K562 (cell line): Measurements from ENCODE around the gene OTC. TPM values are rescaled to one million over a fixed set of nuclear protein-coding genes. Genes with fewer than 3 reads are reported as not detected.

ENCODE experiments used
- ATAC-seq: fragments of 200-7000 bp; cut with Tn5 transposase; 3 replicates; pipeline ENCODE4 v1.9.1; 2020; ENCODE audit warnings: moderate library complexity
- BruUV-seq: library from RNA; stranded (reverse); fragments of 400-500 nt; replicated peaks from 2 replicates; lab custom pipeline; 2021; lab: Mats Ljungman, UMichigan
- CTCF ChIA-PET: fragments of 300-600 bp; formaldehyde crosslinking; extraction: SDS; loops from one replicate; lab custom pipeline; 2021; ENCODE audit warnings: low intra/inter-chr PET ratio; lab: Yijun Ruan, JAX
- POLR2A ChIA-PET: fragments of 300-600, 350-650 bp; sonication (Branson Sonifier 250); formaldehyde crosslinking; extraction: SDS; loops from one replicate; lab custom pipeline; 2021; ENCODE audit warnings: antibody characterized with exemption, inconsistent platforms; lab: Yijun Ruan, JAX
- DNase-seq, 4 experiments: peaks; one replicate each; pipeline versions ENCODE4 v3.0.0 to v3.0.0-alpha.2; 2011 to 2018; ENCODE audit warnings: low spot score in 3 of 4, mixed read lengths in 3 of 4; ENCODE audit errors: extremely low read depth in 1 of 4
- FAIRE-seq: peaks from 2 replicates; lab custom pipeline; 2011; peaks lifted over from hg19 to GRCh38; lab: Jason Lieb, UNC
- H2AFZ ChIP-seq: 2 replicates; pipeline ENCODE4 v1.6.0; 2011; ENCODE audit warnings: low read depth, low read length, control low read depth, inconsistent platforms
- H3K27ac ChIP-seq: fragments of 200-600 bp; 3 replicates; pipeline ENCODE4 v1.8.0; 2011; ENCODE audit warnings: low read depth, mild to moderate bottlenecking, control low read depth, inconsistent platforms, low read length, moderate library complexity, mixed read lengths; ENCODE audit errors: extremely low read depth
- H3K27me3 ChIP-seq, 2 experiments: fragments of 300-600 bp in 1 of 2; 2 replicates in 1 of 2; 3 replicates in 1 of 2; pipeline versions ENCODE4 v1.6.0 to v1.8.0; 2011; ENCODE audit warnings: inconsistent platforms in 2 of 2, low read length in 2 of 2, mild to moderate bottlenecking in 1 of 2, mixed read lengths in 1 of 2, moderate library complexity in 1 of 2; ENCODE audit not compliant: control insufficient read depth in 2 of 2, insufficient read depth in 2 of 2
- H3K36me3 ChIP-seq: fragments of 300-600 bp; 3 replicates; pipeline ENCODE4 v1.8.0; 2011; ENCODE audit warnings: mild to moderate bottlenecking, low read length, inconsistent platforms; ENCODE audit not compliant: control insufficient read depth, insufficient read depth
- H3K4me1 ChIP-seq, 2 experiments: fragments of 200-600 bp in 1 of 2; replicated peaks in 1 of 2; 2 replicates in 1 of 2; 3 replicates in 1 of 2; pipeline versions ENCODE4 v1.5.1 to v1.8.0; 2011; ENCODE audit warnings: inconsistent platforms in 2 of 2, low read length in 2 of 2, mild to moderate bottlenecking in 1 of 2, mixed read lengths in 1 of 2, moderate library complexity in 1 of 2; ENCODE audit not compliant: control insufficient read depth in 2 of 2, insufficient read depth in 2 of 2
- H3K4me2 ChIP-seq: 2 replicates; pipeline ENCODE4 v1.6.1; 2011; ENCODE audit warnings: low read length, control low read depth, inconsistent platforms, mixed read lengths; ENCODE audit not compliant: insufficient read depth
- H3K4me3 ChIP-seq: fragments of 200-600 bp; sonication (generic), shearing (Covaris generic); 2 replicates; pipeline ENCODE4 v1.5.1; 2016; ENCODE audit warnings: control low read depth, inconsistent platforms
- H3K79me2 ChIP-seq: fragments of 200-600 bp; 3 replicates; pipeline ENCODE4 v1.8.0; 2011; ENCODE audit warnings: low read length, inconsistent platforms; ENCODE audit not compliant: control insufficient read depth, insufficient read depth
- H3K9ac ChIP-seq, 2 experiments: 2 replicates each; pipeline versions ENCODE4 v1.6.0 to v1.6.1; 2011; ENCODE audit warnings: low read depth in 2 of 2, low read length in 2 of 2, control low read depth in 1 of 2, inconsistent platforms in 1 of 2, mild to moderate bottlenecking in 1 of 2, mixed read lengths in 1 of 2; ENCODE audit not compliant: insufficient read depth in 1 of 2
- H3K9me1 ChIP-seq: one replicate; pipeline ENCODE4 v1.6.0; 2011; ENCODE audit warnings: inconsistent platforms, mild to moderate bottlenecking, low read length, moderate library complexity; ENCODE audit not compliant: control insufficient read depth, insufficient read depth
- H3K9me3 ChIP-seq: replicated peaks from 2 replicates; pipeline ENCODE4 v1.5.1; 2011; ENCODE audit warnings: low read depth, low read length, inconsistent platforms; ENCODE audit not compliant: control insufficient read depth, insufficient read depth
- H4K20me1 ChIP-seq: replicated peaks from 2 replicates; pipeline ENCODE4 v1.6.1; 2011; ENCODE audit warnings: low read length, inconsistent platforms, mixed read lengths; ENCODE audit not compliant: control insufficient read depth, insufficient read depth
- BCOR ChIP-seq: fragments of 450-650 bp; IDR thresholded peaks from 2 replicates; pipeline ENCODE4 v1.6.1; 2016
- HDAC1 ChIP-seq, 2 experiments: fragments of 450-650 bp; IDR thresholded peaks; 2 replicates each; pipeline ENCODE4 v1.6.1; 2016 to 2017; ENCODE audit warnings: inconsistent platforms in 1 of 2, mild to moderate bottlenecking in 1 of 2, moderate library complexity in 1 of 2
- HDAC2 ChIP-seq: fragments of 450-650 bp; IDR thresholded peaks from 2 replicates; pipeline ENCODE4 v1.6.1; 2016; ENCODE audit warnings: mild to moderate bottlenecking
- HSF4 ChIP-seq: fragments of 250-450 bp; sonication (Bioruptor Pico); IDR thresholded peaks from 2 replicates; pipeline ENCODE4 v2.1.2; 2022; ENCODE audit warnings: mild to moderate bottlenecking, moderate library complexity, borderline replicate concordance
- MXI1 ChIP-seq: IDR thresholded peaks from 2 replicates; pipeline ENCODE4 v1.6.1; 2011; ENCODE audit warnings: low read depth, mild to moderate bottlenecking, improper control_type of control experiment, low read length
- NFRKB ChIP-seq: fragments of 450-650 bp; IDR thresholded peaks from 2 replicates; pipeline ENCODE4 v1.6.1; 2016; ENCODE audit warnings: low read depth
- PCBP1 ChIP-seq: fragments of 200-400 bp; formaldehyde crosslinking; IDR thresholded peaks from 2 replicates; pipeline ENCODE4 v1.6.1; 2018; ENCODE audit warnings: mild to moderate bottlenecking, low read depth, low read length; ENCODE audit not compliant: poor library complexity, severe bottlenecking
- POLR2A ChIP-seq: fragments of 450-650 bp; conservative IDR thresholded peaks from 2 replicates; pipeline ENCODE4 v1.6.1; 2016
- RBM25 ChIP-seq: fragments of 200-400 bp; formaldehyde crosslinking; IDR thresholded peaks from 2 replicates; pipeline ENCODE4 v1.6.1; 2018; ENCODE audit warnings: low read length, low read depth, moderate library complexity; ENCODE audit not compliant: severe bottlenecking
- RFX7 ChIP-seq: fragments of 250-450 bp; sonication (Bioruptor Pico); IDR thresholded peaks from 2 replicates; pipeline ENCODE4 v1.5.1; 2021; ENCODE audit warnings: mild to moderate bottlenecking
- TAF1 ChIP-seq: IDR thresholded peaks from 2 replicates; pipeline ENCODE4 v1.6.1; 2011; ENCODE audit warnings: mild to moderate bottlenecking, low read length, moderate library complexity; ENCODE audit not compliant: insufficient read depth, control insufficient read depth, severe bottlenecking; ENCODE audit errors: extremely low read depth
- TGIF2 ChIP-seq: sonication (generic); formaldehyde crosslinking; IDR thresholded peaks from 2 replicates; pipeline ENCODE4 v1.8.1; 2022; ENCODE audit warnings: mild to moderate bottlenecking, missing genetic modification reagents, moderate library complexity
- ZNF507 ChIP-seq: conservative IDR thresholded peaks from 2 replicates; pipeline ENCODE4 v1.6.1; 2017; ENCODE audit warnings: missing genetic modification characterization, missing compliant biosample characterization
- ZNF76 ChIP-seq: fragments of 250-450 bp; sonication (Bioruptor Pico); IDR thresholded peaks from 2 replicates; pipeline ENCODE4 v1.4.0; 2020; ENCODE audit warnings: mild to moderate bottlenecking, moderate library complexity, borderline replicate concordance
- ZNF764 ChIP-seq: fragments of 250-450 bp; sonication (Bioruptor Pico); IDR thresholded peaks from 2 replicates; pipeline ENCODE4 v1.4.0; 2020; ENCODE audit warnings: low read depth, mild to moderate bottlenecking, moderate library complexity
- WGBS: fragments of 100-300 bp; shearing (Covaris generic); methylation state at CpG from one replicate; pipeline ENCODE4 v1.1.6; 2016; ENCODE audit warnings: low coverage, mixed read lengths; ENCODE audit not compliant: insufficient coverage; ENCODE audit errors: missing lambda C conversion rate; 5-methylcytosine and 5-hydroxymethylcytosine counted together
- in situ Hi-C: fragments of 300-500 bp; cut with MboI; formaldehyde crosslinking; loops from 4 replicates; pipeline ENCODE4 v1.15.0; 2018; ENCODE audit warnings: inconsistent platforms, mixed read lengths
- intact Hi-C: fragments of 100-400 bp; cut with micrococcal nuclease; formaldehyde crosslinking; loops from 2 replicates; pipeline ENCODE4 v1.14.2; 2022
- polyA plus RNA-seq, 8 experiments: library from polyadenylated mRNA; depleted of rRNA in 4 of 8; stranded (reverse) in 5 of 8; unstranded in 3 of 8; fragments of >200 nt; fragmentation: Nextera tagmentation in 2 of 8; fragmentation: Illumina TruSeq in 1 of 8; extraction: Ambion mirVana in 2 of 8; extraction: Trizol in 1 of 8; gene quantifications; 2 replicates each; pipeline versions ENCODE4 v1.2.1 to v1.2.3, GENCODE V29; 2011 to 2014; ENCODE audit warnings: inconsistent platforms in 1 of 8, missing spikeins in 1 of 8
- total RNA-seq, 7 experiments: library from RNA; depleted of rRNA in 6 of 7; stranded (reverse); fragments of >200 nt in 6 of 7; fragmentation: Illumina TruSeq in 2 of 7; extraction: Trizol in 2 of 7; gene quantifications; 2 replicates each; pipeline versions ENCODE4 v1.2.1 to v1.2.3, GENCODE V29; 2011 to 2021; ENCODE audit warnings: low replicate concordance in 1 of 7
- TF ChIP-seq, protein P1 (sequence below): fragments of 250-450 bp; sonication (Bioruptor Pico); IDR thresholded peaks from 2 replicates; pipeline ENCODE4 v1.4.0; 2020; ENCODE audit warnings: mild to moderate bottlenecking, moderate library complexity, borderline replicate concordance
- TF ChIP-seq, protein P2 (sequence below): sonication (generic); formaldehyde crosslinking; IDR thresholded peaks from 2 replicates; pipeline ENCODE4 v1.8.0; 2022; ENCODE audit warnings: mild to moderate bottlenecking, missing genetic modification reagents, borderline replicate concordance

OTC gene
- total and polyA plus RNA-seq, 9 of the 15 experiments (the other 6 are each of a cell fraction or from before 2014, with no cell fraction given), result not detected

DNA sequence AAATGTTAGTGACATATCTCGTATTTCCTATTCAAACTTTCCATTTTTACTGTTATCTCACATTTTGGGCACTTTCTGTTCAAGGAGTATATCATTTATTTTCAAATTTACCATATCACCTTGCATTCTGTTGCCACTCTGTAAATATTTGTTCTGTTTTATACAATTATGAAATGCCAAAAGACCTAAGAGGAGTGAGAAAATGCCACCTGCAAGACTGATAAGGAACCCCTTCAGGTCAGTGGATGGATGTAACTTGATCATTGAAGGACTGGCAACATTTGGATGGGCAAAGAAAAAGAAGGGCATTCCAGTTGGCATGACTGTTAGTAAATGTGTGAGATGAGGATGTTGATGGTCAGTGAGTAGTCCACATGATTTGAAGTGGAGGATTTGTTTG, 79.1 kb downstream of the OTC start (continued):
- TF ChIP-seq, protein P1, sequence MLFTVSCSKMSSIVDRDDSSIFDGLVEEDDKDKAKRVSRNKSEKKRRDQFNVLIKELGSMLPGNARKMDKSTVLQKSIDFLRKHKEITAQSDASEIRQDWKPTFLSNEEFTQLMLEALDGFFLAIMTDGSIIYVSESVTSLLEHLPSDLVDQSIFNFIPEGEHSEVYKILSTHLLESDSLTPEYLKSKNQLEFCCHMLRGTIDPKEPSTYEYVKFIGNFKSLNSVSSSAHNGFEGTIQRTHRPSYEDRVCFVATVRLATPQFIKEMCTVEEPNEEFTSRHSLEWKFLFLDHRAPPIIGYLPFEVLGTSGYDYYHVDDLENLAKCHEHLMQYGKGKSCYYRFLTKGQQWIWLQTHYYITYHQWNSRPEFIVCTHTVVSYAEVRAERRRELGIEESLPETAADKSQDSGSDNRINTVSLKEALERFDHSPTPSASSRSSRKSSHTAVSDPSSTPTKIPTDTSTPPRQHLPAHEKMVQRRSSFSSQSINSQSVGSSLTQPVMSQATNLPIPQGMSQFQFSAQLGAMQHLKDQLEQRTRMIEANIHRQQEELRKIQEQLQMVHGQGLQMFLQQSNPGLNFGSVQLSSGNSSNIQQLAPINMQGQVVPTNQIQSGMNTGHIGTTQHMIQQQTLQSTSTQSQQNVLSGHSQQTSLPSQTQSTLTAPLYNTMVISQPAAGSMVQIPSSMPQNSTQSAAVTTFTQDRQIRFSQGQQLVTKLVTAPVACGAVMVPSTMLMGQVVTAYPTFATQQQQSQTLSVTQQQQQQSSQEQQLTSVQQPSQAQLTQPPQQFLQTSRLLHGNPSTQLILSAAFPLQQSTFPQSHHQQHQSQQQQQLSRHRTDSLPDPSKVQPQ (CRISPR knock-in tag), result no peak
- TF ChIP-seq HDAC1 (IDR thresholded peaks at IDR 0.05), result no peak
- TF ChIP-seq, protein P2, sequence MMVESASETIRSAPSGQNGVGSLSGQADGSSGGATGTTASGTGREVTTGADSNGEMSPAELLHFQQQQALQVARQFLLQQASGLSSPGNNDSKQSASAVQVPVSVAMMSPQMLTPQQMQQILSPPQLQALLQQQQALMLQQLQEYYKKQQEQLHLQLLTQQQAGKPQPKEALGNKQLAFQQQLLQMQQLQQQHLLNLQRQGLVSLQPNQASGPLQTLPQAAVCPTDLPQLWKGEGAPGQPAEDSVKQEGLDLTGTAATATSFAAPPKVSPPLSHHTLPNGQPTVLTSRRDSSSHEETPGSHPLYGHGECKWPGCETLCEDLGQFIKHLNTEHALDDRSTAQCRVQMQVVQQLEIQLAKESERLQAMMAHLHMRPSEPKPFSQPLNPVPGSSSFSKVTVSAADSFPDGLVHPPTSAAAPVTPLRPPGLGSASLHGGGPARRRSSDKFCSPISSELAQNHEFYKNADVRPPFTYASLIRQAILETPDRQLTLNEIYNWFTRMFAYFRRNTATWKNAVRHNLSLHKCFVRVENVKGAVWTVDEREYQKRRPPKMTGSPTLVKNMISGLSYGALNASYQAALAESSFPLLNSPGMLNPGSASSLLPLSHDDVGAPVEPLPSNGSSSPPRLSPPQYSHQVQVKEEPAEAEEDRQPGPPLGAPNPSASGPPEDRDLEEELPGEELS (CRISPR knock-in tag), result no peak
- TF ChIP-seq RBM25, result no peak
- TF ChIP-seq ZNF76 (CRISPR knock-in tag), result no peak

DNA sequence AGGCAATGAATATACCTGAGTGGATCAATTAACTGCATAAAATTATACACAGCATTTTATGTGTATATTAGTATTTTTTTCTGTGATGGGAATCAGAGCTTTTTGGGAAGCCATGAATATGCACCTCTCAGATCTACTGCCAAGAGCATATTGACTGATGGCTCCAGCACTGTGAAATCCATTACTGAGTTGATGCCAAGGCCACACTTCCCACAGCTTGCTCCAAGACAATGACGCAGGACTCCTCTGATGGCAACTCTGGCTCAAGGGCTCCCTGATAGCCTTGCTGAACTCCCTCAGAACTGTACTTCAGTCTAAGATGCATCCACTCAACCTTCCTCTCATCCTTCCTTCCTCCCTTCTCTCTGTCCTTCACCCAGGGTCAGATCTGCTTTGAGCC, 82.7 kb downstream of the OTC start:
- no peak overlapping the region for H2AFZ ChIP-seq
- no peak overlapping the region for H3K4me3 ChIP-seq
- no peak overlapping the region for H3K4me2 ChIP-seq
- H4K20me1 ChIP-seq, result no peaks in the 10 kb centered on the region
- no peak for FAIRE-seq
- H3K27me3 ChIP-seq, result no peaks in the 10 kb centered on the region
- in situ Hi-C loops, result no loop called here
- no peak for ATAC-seq
- no peak overlapping the region for H3K27ac ChIP-seq
- H3K9me1 ChIP-seq, result no peaks in the 10 kb centered on the region
- no peaks in the 10 kb centered on the region for H3K9me3 ChIP-seq
- DNase-seq, result no peak
- no peaks in the 10 kb centered on the region for H3K4me1 ChIP-seq
- H3K79me2 ChIP-seq, result no peaks in the 10 kb centered on the region
- H3K36me3 ChIP-seq, result no peaks in the 10 kb centered on the region
- intact Hi-C loops, result no loop called here
- no CpG with 5 or more reads among the region's 1 CpG for WGBS
- no TSS peak for BruUV-seq
- no peak overlapping the region for H3K9ac ChIP-seq
- ChIA-PET CTCF (no interaction called here), POLR2A (no interaction called here)
- TF ChIP-seq NFRKB (no peak), TGIF2 (no peak), ZNF764 (CRISPR knock-in tag) (no peak), PCBP1 (no peak), RBM25 (no peak), HDAC2 (no peak), RFX7 (CRISPR knock-in tag) (no peak), TAF1 (no peak), MXI1 (no peak), BCOR (no peak), ZNF507 (tag) (no peak), HSF4 (CRISPR knock-in tag) (no peak), POLR2A (no peak)
